Right renal cortex interstitium (tissue), 3 donors: ENCODE data around the gene IFNL3. TPM values are rescaled to one million over a fixed set of nuclear protein-coding genes. Genes with fewer than 3 reads are reported as not detected.
"Not testable (repeated sequence)": the region's sequence is repeated elsewhere in the genome, so short reads cannot be mapped to it uniquely, and the experiment has no call there.

Source experiments
- DNase-seq, 3 donors: peaks; one replicate each; pipeline ENCODE4 v3.0.0-alpha.2; 2013; ENCODE audit warnings: low read depth in 3 of 3, low spot score in 2 of 3
- polyA plus RNA-seq, 3 donors: library from polyadenylated mRNA; unstranded; fragments of 120-200 nt; gene quantifications; one replicate each; pipeline ENCODE4 v1.2.1, GENCODE V29; 2013; ENCODE audit not compliant: insufficient read length in 3 of 3

IFNL3 gene
- not detected for polyA plus RNA-seq

DNA sequence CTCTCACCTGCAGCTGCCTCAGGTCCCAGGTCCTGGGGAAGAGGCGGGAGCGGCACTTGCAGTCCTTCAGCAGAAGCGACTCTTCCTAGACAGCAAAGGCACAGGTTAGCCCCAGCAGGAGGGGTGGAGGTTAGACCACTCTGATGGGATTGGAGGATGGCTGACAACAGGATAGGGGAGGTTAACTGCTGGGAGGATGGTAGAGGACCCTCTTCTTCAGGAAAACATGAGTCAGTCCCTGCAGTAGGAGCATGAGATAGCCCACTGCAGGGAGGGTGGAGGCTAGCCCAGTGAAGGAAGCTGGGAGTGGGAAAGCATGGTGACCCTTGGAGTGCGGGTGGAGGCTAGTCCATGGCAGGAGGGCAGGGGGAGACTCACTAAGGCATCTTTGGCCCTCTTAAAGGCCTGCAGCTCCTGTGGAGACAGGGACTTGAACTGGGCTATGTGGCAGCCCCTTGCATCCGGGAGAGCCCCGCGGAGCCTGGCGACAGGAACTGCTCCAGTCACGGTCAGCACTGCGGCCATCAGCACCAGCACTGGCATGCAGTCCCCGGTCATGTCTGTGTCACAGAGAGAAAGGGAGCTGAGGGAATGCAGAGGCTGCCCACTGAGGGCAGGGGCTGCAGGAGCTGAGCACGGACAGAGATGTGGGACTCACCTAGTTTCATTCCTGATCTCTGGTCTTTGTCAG is at the start of gene IFNL3:
Gene IFNL3, minus strand, starts transcription at position 597 of the 691 bp plus-strand sequence. Its CDS starts 39 bp downstream, at position 558.
- not testable (repeated sequence) for DNase-seq

DNA sequence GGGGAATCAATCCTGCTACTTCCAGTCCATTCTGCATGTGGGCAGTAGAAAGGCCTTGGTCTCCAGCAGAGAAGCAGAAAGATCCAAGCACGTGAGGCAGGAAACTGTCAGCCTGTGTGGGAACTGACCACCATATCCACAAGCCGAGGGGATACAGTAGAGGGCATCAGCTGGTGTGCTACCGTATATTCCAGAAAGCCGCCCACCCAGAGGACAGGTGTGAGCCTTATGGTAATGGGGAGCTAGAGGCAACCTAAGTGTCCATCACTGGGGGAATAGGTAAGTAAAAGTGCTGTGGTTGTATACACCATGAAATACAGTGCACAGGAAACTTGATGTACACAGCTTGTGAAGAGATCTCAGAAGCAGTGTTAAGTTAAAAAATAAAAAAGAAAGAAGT is 48.6 kb upstream of the IFNL3 start:
- no peak for DNase-seq

- no peak for DNase-seq
Observed at GRCh38 chr19:39284032-39284431, 39.2 kb upstream of the IFNL3 start.

- no peak for DNase-seq
Observed at GRCh38 chr19:39282021-39282420, 37.2 kb upstream of the IFNL3 start.

DNA sequence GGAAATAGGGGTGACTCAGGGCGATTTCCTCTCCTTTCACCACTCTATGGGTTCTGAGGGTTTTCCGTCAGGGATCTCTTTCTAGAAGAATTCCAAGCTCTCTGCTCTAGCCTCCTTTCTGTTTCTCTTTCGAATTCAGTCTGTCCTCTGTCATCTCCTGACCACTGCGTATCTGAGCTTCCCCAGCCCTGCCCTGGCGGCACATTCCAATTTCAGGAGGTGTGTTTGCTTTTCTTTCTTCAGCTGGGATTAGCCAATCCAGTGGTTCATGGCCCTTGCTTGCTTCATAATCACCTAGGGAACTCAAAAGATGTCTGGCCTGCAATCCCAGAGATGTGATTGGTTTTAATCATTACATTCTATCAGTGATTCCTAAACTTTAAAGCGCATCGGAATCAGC is 32.8 kb upstream of the IFNL3 start:
- DNase-seq: no peak

DNA sequence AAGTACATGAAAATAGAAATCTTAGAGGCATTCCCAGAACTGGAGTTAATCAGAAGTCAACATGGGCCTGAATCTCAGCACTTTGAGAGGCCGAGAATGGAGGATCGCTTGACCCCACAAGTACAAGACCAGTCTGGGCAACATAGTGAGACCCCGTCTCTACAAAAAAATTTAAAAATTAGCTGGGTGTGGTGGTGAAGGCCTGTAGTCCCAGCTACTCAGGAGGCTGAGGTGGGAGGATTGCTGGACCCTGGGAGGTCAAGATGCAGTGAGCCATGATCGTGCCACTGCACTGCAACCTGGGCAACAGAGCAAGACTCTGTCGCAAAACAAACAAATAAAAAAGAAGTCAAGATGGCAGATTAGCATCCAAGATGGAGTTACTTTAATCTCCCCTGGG is 31.9 kb upstream of the IFNL3 start:
- no peak for DNase-seq

DNA sequence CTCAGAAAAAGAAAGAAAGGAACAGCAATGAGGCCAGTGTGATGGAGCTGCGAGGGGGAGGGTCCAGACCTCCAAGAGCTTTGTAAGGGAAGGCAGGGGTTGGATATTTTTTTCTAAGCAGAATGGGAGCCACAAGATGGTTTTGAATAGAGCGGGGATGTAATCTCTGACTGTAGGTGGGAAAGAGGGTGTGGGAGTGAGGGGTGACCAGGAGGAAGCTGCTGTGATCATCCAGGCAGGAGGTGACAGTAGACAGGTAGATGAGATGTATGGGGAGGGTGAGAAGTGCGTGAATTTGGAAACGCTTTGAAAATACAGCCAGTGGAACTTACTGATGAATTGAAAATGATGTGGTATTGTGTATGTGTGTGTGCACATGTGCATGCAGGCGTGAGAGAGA is 30.8 kb upstream of the IFNL3 start:
- no peak for DNase-seq

DNA sequence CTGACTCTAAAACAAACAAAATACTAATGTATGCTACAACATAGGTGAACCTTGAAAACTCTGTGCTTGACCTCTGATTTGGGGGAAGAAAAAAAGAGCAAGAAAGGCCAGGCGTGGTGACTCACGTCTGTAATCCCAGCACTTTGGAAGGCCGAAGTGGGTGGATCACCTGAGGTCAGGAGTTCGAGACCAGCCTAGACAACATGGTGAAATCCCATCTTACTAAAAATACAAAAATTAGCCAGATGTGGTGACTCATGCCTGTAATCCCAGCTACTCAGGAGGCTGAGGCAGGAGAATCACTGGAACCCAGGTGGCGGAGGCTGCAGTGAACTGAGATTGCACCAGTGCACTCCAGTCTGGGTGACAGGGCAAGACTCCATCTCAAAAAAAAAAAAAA is 29.1 kb upstream of the IFNL3 start:
- not testable (repeated sequence) for DNase-seq

DNA sequence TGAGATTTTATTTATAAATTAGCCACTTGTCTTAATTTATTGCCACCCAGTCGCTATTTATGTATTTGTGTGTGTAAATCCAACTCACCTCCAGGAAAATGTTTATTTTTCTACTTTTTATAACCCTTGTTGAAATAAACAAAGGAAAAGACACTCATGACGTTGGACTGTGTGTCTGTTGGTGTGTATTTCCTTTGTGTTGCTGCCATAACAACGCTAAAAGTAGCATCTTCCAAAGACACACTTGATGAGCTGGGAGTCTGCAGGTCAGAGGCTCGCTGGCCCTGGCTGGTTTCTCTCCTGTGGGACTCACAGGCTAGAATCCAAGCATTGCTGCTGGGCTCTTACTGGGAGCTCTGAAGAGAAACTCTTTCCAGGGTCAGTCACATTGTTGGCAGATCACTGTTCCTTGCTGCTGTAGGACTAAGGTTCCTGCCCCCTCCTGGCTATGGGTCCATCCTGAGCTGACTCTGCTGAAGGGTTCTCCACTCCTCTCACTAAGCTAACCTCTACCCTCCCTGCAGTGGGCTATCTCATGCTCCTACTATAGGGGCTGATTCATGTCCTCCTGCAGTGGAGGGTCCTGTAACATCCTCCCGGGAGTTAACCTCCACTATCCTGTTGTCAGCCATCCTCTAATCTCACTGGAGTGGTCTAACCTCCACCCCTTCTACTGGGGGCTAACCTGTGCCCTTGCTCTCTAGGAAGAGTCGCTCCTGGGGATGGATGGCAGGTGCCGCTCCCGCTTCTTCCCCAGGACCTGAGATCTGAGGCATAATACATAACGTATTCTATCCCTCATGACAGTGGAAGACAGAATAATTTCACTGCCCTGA is 25.4 kb upstream of the IFNL3 start:
- no peak for DNase-seq

DNA sequence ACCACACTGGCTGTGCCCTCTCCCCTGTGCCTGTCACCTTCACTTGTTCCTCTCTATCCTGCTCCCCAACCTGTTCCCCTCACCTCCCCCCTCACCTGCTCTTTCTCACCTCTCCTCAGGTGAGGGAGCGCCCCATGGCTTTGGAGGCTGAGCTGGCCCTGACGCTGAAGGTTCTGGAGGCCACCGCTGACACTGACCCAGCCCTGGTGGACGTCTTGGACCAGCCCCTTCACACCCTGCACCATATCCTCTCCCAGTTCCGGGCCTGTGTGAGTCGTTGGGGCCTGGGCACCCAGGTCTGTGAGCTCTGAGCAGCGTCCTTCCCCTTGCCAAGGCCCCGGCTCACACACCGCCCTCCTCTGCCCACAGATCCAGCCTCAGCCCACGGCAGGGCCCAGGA is 24.6 kb upstream of the IFNL3 start:
- not testable (repeated sequence) for DNase-seq

GRCh38 chr19:39268531-39269223 is 23.9 kb upstream of the IFNL3 start:
- DNase-seq: not testable (repeated sequence)

DNA sequence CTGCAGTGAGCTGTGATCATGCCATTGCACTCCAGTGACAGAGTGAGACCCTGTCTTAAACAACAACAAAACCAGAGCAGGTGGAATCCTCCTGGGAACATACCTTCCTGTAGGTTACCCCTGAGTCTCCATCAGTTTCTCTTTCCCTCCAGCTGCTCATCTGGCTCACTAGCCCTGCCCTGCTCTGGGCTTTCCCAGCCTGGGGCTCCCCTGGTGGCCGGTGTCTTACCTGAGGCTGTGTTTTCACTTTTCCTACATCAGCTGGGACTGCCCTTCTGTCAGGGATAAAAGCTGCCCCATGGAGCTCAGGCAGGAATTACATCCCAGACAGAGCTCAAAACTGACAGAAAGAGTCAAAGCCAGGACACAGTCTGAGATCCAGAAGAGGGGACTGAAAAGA is 23.3 kb upstream of the IFNL3 start, which contains the start of gene IFNL2:
Gene IFNL2, plus strand, starts transcription at position 312 of the 400 bp plus-strand sequence. CDS start 173 bp downstream, outside the sequence.
- not testable (repeated sequence) for DNase-seq

DNA sequence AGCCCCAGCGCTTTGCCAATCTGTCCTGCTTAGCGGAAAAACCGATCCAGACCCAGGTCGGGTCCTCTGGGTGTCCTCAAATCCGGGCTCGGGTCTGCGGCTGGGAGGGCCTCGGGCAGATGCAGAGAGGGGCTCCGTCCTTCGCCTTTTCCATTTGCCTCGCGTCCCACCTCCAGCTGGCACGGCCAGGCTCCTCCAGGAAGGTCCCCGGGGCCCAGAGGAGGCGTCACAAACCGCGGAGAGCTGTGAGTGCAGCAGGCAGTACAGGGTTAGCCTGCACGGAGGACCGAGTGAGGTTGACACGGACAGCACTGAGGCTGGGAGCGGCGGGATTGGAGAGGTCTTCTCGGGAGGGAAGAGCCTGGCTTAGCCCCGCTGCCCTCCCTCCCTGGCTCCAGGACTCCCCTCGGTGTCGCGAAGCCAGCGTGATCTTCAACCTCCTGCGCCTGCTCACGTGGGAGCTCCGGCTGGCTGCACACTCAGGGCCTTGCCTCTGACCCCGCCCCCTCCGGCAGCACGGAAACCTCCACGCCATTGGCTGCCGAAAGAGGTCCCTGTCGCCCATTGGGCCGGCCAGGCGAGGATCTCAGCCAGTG is 20.6 kb upstream of the IFNL3 start:
- no peak for DNase-seq

DNA sequence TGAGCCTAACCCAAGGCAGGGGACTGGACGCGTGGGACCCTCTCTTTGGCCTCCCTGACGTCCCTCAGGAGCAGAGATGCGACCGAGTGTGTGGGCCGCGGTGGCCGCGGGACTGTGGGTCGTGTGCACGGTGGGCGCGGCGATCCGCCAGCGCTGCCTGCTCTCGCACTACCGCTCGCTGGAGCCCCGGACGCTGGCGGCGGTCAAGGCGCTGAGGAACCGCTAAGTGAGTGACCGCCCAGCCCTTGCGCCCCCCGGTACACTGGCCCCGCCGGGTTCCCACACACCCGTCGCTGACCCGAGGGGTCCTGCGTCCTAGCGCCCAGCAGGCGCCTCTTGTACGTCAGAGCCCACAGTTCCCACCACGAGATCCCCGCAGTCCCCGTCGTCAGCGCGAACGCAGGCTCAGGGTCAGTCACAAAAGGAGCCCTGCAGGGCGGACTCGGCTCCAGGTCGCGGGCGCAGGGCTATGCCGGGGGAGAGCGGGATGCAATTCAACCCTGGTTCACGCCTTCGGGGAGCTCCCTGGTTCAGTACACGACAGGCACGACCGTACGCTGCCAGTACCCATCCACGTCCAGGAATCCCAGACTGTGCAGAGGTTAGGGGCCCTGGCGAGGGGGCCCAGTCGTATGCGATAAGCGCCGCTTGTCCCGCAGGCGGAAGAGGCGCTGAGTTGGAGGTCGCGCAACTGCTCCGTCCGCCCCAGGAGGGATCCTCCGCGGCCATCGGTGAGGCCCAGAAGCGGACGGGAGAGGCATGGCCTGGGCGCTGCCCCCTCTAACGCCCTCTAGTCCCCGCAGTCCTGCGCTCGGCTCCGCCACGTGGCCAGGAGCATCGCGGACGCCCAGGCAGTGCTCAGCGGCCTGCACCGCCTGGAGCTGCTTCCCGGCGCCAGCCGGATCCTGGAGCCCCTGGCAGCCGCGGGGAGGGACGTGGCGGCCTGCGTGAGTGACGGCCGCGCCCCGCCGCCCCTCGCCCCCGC is 19.8 kb upstream of the IFNL3 start:
- no peak for DNase-seq

GRCh38 chr19:39263912-39264305 is 19.1 kb upstream of the IFNL3 start:
- DNase-seq: no peak

GRCh38 chr19:39262496-39262895 is 17.7 kb upstream of the IFNL3 start:
- DNase-seq: no peak

GRCh38 chr19:39261704-39262103 is 16.9 kb upstream of the IFNL3 start:
- no peak for DNase-seq

DNA sequence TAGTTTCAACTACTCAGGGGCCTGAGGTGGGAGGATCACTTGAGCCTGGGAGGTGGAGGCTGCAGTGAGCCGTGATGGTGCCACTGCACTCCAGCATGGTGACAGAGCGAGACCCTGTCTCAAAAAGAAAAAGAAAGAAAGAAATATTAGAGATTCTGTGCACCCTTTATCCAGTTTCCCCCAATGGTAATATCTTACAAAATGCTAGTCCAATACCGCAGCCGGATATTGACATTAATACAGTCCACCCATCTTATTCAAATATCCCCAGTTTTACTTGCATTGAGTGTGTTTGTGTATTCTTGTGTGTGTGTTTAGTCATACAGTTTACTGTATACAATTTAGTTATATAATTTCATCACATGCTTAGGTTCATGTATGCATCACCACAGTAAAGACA is 12.4 kb upstream of the IFNL3 start:
- no peak for DNase-seq

- DNase-seq: no peak
Observed at GRCh38 chr19:39254531-39255345, 9.9 kb upstream of the IFNL3 start.
